Ishikawa (cell line): ENCODE measurements around the gene CER1.

ENCODE experiments used
- CEBPB ChIP-seq: IDR thresholded peaks from 2 replicates; pipeline ENCODE4 v1.6.1; 2012
- CREB1 ChIP-seq: IDR thresholded peaks from 2 replicates; pipeline ENCODE4 v1.6.1; 2012; ENCODE audit warnings: low read depth
- EGR1 ChIP-seq: IDR thresholded peaks from 2 replicates; pipeline ENCODE4 v1.6.1; 2012
- EP300 ChIP-seq: IDR thresholded peaks from 2 replicates; pipeline ENCODE4 v1.6.1; 2012; ENCODE audit warnings: borderline replicate concordance
- FOXM1 ChIP-seq: IDR thresholded peaks from 2 replicates; pipeline ENCODE4 v1.6.1; 2012; ENCODE audit warnings: low read depth, borderline replicate concordance
- MAX ChIP-seq: IDR thresholded peaks from 2 replicates; pipeline ENCODE4 v1.6.1; 2012
- RAD21 ChIP-seq: IDR thresholded peaks from 2 replicates; pipeline ENCODE4 v1.6.1; 2012; ENCODE audit warnings: low read depth
- REST ChIP-seq: IDR thresholded peaks from 2 replicates; pipeline ENCODE4 v1.6.1; 2012; ENCODE audit warnings: low read depth, mild to moderate bottlenecking
- TAF1 ChIP-seq: IDR thresholded peaks from 2 replicates; pipeline ENCODE4 v1.6.1; 2012; ENCODE audit warnings: low read depth, mild to moderate bottlenecking
- TCF12 ChIP-seq: IDR thresholded peaks from 2 replicates; pipeline ENCODE4 v1.6.1; 2012; ENCODE audit warnings: low read depth
- TEAD4 ChIP-seq: IDR thresholded peaks from 2 replicates; pipeline ENCODE4 v1.6.1; 2012
- USF1 ChIP-seq: IDR thresholded peaks from 2 replicates; pipeline ENCODE4 v1.6.1; 2012
- YY1 ChIP-seq: IDR thresholded peaks from 2 replicates; pipeline ENCODE4 v1.6.1; 2012; ENCODE audit warnings: low read depth

GRCh38 chr9:14713187-14713767 is 9.3 kb downstream of the CER1 start:
- TF ChIP-seq CREB1 = no peak
- no peak for TF ChIP-seq EP300
- no peak for TF ChIP-seq RAD21
- no peak for TF ChIP-seq EGR1
- no peak for TF ChIP-seq TAF1
- TF ChIP-seq TCF12 = no peak
- TF ChIP-seq REST = no peak
- no peak for TF ChIP-seq MAX
- no peak for TF ChIP-seq TEAD4
- TF ChIP-seq CEBPB = no peak
- TF ChIP-seq YY1 = no peak
- no peak for TF ChIP-seq USF1
- TF ChIP-seq FOXM1 = no peak
